OCI-M2 (cell line): ENCODE results near the gene DHCR7.

Experiments used
- DNase-seq: peaks from one replicate; lab custom pipeline; 2025; ENCODE audit not compliant: unreplicated experiment; lab: John Stamatoyannopoulos, UW

Gene DHCR7, protein sequence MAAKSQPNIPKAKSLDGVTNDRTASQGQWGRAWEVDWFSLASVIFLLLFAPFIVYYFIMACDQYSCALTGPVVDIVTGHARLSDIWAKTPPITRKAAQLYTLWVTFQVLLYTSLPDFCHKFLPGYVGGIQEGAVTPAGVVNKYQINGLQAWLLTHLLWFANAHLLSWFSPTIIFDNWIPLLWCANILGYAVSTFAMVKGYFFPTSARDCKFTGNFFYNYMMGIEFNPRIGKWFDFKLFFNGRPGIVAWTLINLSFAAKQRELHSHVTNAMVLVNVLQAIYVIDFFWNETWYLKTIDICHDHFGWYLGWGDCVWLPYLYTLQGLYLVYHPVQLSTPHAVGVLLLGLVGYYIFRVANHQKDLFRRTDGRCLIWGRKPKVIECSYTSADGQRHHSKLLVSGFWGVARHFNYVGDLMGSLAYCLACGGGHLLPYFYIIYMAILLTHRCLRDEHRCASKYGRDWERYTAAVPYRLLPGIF

DNA sequence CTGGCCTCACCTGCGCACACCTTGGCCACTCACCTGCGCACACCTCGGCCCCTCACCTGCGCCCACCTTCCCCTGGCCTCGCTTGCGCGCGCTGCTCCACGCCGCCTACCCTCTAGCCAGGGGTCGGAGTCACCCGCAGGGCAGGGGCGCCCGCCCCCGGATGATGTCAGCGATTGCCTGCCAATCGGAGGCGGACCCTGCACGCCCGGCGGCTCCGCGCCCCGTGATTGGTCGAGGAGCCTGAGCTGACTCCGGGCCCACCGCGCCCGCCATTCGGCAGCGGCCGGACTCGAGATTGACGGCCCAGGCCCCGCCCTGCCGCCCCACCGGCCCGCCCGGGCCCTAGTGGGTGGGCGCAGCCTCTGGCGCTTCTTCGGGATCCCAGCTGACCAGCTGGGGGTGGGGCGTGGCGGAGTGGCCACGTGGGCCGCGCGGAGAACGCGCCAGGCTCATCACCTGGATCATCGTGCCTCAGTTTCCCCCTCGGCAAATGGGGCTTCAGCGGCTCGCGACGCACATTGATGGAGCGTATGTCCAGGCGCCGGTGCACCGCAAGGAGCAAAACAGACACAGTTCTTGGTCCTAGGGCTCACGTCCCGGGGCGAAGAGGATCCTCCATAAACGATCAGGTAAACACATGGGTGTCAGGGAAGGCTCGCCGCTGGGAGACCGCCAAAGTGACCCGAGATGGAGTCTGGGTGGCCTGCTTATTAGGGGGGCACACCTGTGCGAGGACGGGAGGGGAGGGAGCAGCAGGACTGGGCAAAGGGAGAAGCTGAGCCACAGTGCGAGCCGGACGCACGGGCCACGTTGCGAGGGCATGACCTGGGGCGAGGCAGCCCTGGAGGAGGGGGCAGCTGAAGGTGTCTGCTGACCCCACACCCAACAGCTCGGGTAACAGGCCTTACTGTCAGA, at the start of gene DHCR7:
DHCR7 (minus strand) TSS at position 137 of the 915 bp plus-strand sequence. CDS start 3,441 bp downstream, outside the sequence.
- peak; percentile 55 for DNase-seq

DNA sequence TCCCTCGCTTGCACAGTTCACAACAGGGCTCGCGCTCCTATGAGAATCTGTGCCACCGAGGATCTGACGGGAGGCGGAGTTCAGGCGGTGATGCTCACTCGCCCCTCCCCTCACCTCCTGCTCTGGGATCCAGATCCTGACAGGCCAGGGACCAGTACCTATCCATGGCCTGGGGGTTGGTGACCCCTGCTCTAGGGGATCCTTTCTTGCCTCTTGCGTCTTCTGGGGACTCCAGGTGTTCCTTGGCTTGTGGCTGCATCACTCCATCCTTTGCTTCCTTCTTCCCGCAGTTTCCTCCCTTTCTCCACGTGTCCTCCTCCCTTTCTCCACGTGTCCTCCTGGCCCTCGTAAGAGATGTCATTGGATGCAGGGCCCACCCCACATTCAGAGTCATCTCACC, 48.2 kb upstream of the DHCR7 start:
- no peak for DNase-seq

DNA sequence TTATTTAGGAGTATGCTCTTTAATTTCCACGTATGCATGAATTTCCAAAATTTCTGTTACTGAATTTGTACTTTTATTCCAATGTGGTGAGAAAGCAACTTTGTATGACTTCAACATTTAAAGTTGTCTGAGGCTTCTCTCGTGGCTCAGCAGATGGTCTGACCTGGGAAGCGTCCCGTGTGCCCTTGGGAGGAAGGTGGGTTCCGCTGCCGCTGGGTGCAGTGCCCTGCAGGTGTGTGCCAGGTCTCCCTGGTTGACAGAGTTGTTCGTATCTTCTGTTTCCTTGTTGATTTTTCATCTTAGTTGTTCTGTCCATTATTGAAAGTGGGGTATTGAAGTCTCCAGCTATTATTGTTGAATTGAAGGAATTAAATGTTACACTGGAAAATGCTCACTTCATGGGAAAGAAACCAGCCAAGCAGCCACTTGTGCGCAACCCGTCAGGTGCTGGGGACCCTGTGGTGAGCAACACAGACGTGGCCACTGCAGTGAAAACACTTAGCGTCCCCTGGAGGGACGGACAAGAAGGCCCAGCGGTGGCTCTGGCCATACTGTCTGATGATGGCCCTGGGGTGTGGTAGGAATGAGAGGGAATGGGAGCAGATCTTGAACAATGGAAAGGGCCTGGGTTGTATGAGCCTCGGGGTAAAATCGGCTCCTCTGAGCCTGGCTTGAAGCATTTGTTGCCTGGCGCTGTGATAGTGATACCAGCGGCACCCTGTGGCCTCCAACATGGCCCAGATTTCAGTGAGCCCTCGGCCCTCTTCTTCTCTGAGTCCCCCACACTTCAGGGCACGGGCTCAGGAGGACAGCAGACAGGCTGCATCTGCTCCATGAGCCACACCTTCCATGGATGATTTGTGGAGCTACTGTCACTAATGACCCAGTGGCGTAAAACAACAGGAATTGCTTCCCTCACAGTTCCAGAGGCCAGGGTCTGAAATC, 47.4 kb upstream of the DHCR7 start:
- no peak for DNase-seq

DNA sequence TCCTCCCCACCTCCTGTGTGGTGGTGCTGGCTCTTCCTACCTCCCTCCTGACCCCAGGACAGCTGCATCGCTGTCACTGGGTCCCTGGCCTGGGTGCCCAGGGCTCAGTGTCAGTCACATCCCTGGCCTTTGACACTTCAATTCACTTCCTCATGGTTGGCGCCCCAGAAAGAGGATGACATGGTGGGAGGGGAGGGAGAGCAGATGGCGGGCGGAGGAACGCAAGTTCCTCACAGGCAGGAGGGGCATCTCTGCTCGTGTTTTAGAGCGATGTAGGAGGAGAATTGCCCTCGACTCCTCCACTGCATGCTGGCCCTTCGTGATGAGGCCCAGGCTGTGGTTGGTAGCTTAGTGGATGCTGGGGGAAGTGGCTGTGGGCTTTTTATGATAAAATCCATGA, 43.7 kb upstream of the DHCR7 start:
- DNase-seq: no peak

DNA sequence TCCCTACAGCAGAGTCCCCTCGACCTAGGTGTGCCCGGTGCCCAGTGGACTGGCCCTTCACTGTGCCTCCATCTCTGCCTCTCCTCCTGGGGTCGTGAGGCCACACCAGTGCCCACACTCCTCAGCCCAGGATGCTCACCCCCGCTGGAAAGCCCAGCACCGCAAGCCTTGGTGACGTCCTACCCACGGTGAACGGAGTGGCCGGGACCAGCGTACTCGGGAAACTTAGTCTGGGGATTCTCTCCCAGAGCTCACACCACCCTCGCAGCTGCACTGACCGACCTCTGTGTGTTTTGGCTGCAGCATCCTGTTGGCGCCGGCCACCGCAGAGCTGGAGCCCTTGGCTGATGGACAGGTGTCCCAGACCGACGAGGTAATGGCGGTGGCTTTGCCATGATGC, 43.3 kb upstream of the DHCR7 start:
- no peak for DNase-seq

DNA sequence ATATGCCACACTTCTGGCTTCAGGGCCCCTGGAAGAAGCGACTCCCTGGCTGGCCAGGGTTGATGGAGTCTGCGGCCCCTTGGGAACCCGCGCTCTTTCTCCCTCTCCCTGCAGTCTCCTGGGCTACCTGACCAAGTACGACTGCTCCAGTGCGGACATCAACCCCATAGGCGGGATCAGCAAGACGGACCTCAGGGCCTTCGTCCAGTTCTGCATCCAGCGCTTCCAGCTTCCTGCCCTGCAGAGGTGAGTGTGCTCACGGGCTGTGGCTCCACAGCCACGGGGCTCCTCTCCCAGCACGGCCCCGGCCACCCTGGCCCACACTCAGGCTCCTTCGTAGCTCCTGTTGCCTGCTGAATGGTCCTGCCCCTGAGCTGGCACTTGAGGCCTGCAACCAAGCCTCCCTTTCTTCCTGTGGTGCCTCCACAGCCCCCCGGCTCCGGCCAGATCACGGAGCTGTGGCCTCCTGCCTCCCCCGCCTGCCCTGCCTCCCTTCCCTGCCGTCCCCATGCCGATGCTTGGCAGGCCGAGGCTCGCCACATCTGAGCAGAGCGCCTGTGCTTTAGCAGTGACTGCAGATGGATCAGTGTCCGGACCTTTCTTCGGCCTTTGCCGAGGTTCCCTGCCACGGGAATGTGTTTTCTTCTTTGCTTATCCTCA, 42.7 kb upstream of the DHCR7 start:
- no peak for DNase-seq

DNA sequence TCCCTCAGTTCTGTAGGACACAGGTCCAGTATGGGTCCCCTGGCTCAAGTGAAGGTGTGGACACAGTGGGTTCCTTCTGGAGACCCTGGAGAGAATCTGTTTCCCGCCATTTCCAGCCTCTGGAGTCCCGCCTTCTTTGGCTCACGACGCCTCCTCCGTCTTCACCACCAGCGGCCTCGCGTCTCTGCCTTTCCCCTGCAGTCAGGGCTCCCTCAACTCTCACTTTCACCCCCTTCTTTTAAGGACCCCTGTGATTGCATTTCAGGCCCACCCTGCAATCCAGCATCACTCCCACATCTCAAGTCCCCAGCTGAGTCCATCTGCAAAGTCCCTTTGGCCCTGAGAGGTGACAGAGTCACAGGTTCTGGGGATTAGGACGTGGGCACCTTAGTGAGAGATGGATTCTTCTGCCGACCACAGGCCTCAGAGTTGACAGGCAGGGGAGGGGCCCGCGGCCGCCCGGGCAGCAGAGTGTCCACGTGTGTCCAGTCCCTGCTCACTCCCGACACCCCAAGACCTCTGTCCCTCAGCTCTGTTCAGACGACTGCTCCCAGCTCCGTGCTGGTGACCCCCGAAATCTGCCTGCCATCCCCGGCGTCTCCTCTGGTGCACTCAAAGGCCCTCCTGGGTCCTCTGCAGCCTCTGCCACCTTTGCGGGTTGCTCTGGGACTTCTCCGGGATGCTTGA, 42.0 kb upstream of the DHCR7 start:
- no peak for DNase-seq

DNA sequence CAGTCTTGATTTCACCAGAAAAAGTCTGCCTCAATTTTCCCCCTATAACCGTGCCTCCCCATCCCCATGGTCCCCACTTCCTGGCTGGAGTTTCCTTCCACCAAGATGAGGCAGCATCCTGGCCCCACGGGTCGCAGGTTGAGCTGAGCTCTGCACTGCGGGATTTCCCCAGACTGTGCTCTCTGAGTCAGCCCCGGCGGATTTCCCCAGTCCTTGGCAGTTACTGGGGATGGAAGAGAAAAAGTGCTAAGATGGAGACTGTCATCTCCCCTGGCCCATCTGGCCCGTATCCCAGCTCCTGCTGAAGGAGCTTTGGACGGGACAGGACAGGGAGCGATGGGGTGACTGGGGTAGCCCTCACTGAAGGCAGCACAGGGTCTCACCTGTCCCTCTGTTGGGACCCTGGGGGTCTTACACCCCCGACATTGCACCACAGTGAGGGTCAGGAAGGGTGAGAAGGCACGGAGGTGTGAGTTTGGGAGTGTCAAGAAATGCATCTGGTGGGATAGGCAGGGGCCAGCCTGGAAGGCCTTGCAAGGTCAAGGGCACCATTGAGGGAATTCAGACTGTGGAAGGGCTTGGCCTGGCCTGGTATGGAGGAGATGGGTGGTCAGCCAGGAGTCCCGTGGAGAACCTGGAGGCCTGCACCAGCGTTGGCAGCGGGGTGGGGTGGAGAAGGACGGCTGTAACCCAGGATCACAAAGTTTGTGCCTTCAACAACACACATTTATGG, 41.3 kb upstream of the DHCR7 start:
- no peak for DNase-seq

DNA sequence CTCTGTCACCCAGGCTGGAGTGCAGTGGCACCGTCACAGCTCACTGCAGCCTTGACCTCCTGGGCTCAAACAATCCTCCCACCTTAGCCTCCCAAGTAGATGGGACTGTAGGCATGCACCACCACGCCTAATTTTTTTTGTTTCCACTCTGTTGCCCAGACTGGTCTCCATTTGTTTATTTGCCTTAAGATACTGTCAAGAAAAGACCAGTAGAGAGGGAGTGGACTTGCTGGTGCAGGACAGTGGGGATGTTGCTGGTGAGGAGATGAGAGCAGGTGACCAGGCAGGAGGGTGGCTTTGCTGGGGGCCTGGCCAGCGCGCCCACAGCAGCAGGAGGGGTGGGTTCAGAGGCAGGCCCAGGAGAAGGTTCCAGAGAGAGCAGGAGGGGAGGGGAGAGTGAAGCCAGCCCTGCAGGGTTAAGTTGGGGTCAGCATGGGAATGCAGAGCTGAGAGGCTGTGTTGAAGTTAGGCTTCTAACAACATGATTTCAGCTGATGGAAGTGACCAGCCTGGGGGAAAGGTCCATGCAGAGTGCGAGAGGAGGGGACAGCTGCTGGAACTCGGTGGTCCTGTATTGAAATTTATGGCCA, 40.6 kb upstream of the DHCR7 start:
- DNase-seq: no peak

DNA sequence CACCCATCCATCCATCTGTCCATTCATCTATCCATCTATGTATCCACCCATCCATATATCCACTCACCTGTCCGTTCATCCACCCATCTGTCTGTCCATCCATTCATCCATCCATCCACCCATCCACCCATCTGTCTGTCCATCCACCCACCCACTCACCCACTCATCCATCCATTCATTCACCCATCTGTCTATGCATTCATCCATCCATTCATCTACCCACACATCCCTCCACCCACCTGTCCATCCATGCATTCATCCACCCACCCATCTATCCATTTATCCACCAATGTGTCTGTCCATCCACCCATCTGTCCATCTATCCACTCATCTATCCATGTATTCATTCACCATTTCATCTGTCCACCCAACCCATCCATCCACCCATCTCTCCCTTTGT, 38.1 kb upstream of the DHCR7 start:
- DNase-seq: no peak

DNA sequence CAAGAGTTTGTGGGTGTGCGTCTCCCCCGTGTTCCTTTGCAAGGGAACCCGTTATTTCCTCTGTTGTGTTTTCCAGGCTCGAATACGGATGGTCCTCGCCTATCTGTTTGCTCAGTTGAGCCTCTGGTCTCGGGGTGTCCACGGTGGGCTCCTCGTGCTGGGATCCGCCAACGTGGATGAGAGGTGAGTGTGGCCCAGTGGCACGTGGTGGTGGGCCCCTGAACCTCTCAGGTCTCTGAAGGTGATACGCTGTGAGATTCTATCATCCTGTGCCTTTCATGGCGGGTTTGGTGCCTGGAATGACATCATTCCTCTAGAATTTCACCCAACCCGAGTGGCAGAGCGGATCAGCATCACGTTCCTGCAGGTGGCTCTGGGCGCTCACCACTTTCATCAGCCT, 37.3 kb upstream of the DHCR7 start:
- no peak for DNase-seq

DNA sequence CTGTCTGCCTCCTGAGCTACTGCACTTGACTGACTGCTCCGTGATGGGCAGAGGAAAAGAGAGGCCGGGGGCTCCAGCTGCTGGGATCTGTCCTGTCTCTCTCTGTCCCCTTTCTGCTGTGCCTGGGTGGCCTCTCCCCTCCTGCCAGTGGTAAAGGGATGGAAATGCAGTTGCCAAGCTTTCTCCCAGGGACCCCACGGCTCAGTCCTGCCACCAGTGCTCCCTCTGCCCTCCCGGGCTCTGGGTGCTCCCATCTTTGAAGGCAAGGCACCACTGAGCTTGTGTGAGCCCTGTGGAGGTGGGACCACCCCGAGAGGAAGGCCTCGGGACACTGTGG, 36.8 kb upstream of the DHCR7 start:
- DNase-seq: no peak

DNA sequence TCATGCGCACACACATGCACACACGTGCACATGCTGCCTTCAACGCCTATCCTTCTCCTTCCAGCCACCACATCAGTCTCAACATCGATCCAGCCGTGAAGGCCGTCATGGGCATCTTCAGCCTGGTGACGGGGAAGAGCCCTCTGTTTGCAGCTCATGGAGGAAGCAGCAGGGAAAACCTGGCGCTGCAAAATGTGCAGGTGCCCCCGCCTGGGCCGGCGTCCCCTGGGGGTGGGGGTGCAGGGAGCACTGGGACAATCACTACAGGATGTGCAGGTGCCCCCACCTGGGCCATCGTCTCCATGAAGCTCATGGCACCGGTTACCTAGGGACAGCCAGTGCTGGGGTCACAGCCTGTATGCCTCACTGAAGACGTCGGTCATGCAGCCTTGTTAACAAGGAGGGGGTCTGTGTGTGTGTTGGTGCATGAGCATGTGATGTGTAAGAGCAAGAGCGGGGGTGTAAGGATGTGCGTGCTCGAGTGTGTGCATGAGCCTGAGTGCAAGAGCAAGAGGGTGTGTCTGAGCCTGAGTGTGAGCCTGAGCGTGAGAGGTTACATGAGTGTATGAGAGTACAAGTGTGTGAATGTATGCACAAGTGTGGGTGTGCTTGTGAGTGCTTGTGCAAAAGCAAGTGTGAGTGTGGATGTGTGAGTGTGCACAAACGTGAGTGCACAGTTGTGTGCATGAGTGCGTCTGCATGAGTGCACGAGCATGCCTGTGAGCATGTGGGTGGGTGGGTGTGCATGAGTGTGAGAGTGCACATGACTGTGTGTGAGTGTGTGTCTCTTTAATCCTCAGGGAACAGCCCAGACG, 36.3 kb upstream of the DHCR7 start:
- no peak for DNase-seq

DNA sequence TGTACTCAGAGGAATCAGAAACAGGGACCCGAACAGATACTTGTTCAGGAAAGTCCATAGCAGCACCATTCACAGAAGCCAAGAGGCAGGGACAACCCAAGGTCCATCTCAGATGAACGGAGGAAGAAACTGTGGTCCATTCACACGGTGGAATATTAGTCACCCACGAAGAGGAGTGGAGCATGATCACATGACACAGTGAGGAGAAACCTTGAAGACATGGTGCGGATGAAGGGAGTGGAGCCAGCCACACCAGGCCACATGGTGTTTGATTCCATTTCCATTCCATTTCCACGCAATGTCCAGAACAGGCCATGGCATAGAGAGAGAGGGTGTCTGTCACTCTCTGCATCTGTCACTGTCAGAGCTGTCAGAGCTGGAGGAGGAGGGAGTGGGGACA, 35.5 kb upstream of the DHCR7 start:
- no peak for DNase-seq

DNA sequence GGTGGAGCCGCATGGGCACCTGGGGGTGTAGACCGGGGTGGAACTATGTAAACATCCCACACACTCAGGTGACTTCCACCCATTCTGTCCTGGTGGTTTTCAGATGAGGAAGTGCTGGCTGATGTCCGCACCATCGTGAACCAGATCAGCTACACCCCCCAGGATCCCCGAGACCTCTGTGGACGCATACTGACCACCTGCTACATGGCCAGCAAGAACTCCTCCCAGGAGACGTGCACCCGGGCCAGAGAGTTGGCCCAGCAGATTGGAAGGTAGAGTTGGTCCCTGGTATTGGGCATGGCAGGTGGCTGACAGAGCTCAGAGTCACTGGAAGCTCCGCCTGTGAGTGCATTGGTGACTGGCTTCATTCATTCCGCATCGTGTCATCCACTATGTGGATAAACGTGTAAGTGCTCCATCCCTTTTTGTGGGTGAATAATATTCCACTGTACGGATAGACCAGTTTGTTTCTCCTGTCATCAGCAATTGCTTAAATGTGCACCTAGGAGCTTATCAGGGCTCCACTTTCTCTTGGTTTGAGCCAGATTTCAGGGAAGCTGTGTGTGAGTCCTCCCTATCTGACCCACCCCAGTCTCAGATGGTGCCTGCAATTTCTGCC, 34.7 kb upstream of the DHCR7 start:
- no peak for DNase-seq

DNA sequence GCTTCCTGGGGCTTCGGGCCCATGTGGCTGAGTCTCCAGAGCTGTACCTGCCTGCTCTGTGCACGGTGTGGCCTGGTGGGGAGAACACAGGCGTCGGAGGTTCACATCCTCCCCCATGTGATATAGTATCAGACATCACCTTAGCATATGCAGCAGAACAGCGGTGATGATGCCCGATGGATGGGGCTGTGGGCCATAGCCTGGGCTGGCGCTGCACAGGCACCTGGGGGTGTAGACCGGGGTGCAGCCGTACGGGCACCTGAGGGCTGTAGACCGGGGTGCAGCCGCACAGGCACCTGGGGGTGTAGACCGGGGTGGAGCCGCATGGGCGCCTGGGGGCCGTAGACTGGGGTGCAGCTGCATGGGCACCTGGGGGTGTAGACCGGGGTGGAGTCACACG, 34.0 kb upstream of the DHCR7 start:
- DNase-seq: no peak

DNA sequence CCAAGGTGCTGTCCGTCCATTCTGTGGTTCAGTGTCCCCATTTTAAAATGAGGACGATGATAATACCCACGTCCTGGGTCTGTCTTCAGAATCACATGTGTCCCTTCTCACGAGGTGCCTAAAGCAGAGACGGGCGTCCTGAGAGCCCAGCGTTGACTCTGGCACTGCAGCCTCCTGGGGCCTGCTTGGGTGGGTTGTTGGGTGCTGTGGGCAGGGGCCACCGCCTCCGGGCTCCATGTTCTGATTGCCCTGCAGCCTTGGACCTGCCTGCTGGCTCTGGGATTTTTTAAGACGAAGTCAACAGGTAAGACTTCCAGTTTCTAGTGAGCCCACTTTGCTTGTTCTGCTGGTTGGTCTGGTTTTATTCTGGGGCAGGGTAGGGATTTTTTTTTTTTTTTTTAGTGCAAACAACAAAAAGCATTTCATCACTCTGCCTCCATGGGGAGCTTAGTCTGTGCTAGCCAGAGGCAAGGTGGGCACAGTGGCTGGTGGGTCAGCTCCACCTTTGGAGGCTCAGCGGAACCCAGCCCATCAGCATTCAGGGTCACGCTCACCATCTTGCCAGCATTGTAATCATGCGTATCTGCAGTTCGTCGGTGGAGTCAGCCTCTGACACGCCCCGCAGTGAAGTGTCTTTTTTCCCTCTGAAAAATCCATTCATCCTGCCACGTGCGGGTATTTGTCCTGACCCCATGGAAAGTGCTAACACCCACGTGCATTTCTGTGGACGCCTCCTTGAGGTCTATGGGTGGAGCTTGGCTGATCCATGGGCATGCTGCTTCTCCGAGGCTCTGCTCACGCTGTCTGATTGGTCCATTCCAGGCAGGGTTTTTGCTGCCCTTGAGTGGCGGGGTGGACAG, 33.1 kb upstream of the DHCR7 start:
- DNase-seq: no peak
